Measurements from ENCODE around the gene RGS4. TPM values are rescaled to one million over a fixed set of nuclear protein-coding genes. Genes with fewer than 3 reads are reported as not detected.

RGS4 gene
- total RNA-seq, 1 donor from 2014 or later, result 0.43 TPM

GRCh38 chr1:163055531-163055930 is 13.6 kb upstream of the RGS4 start:
- no peak overlapping the region for H3K4me3 ChIP-seq
- no peaks in the 10 kb centered on the region for H4K20me1 ChIP-seq (ENCODE audit: low read depth)
- Mint-ChIP-seq H3K36me3 (no peaks in the 10 kb centered on the region), H3K27ac (no peak overlapping the region), H3K27me3 (ENCODE audit: insufficient read depth, low read depth) (no peaks in the 10 kb centered on the region), H3K4me3 (no peak overlapping the region), H3K9me3 (no peaks in the 10 kb centered on the region), H3K4me1 (peaks cover 18% of the 10 kb centered on the region)
- no peak for DNase-seq (ENCODE audit: low spot score)
- no peaks in the 10 kb centered on the region for H3K79me2 ChIP-seq (ENCODE audit: low read depth)
- H3K9me3 ChIP-seq (ENCODE audit: low read depth), result no peaks in the 10 kb centered on the region
- no peak overlapping the region for H3K9ac ChIP-seq
- TF ChIP-seq EZH2phosphoT487 (IDR thresholded peaks at IDR 0.05), result no peak
- no peak overlapping the region for H3K4me2 ChIP-seq
- H3K4me1 ChIP-seq, result no peaks in the 10 kb centered on the region
- no peaks in the 10 kb centered on the region for H3K27me3 ChIP-seq
- no peaks in the 10 kb centered on the region for H3F3A ChIP-seq (ENCODE audit: low read depth)
- no peaks in the 10 kb centered on the region for H3K36me3 ChIP-seq
- H2AFZ ChIP-seq (replicated peaks), result no peak overlapping the region
- no peak overlapping the region for H3K27ac ChIP-seq

GRCh38 chr1:163056831-163057230 is 12.3 kb upstream of the RGS4 start:
- Histone ChIP-seq H3K27me3 (no peaks in the 10 kb centered on the region), H3K27ac (no peak overlapping the region), H3K36me3 (no peaks in the 10 kb centered on the region), H3K9me3 (ENCODE audit: low read depth) (no peaks in the 10 kb centered on the region), H3F3A (ENCODE audit: low read depth) (no peaks in the 10 kb centered on the region), H3K4me3 (no peak overlapping the region), H3K79me2 (ENCODE audit: low read depth) (no peaks in the 10 kb centered on the region), H3K9ac (no peak overlapping the region), H3K4me2 (no peak overlapping the region), H3K4me1 (no peaks in the 10 kb centered on the region), H4K20me1 (ENCODE audit: low read depth) (no peaks in the 10 kb centered on the region), H2AFZ (replicated peaks) (no peak overlapping the region)
- H3K27me3 Mint-ChIP-seq (ENCODE audit: insufficient read depth, low read depth), result no peaks in the 10 kb centered on the region
- H3K4me1 Mint-ChIP-seq, result peaks cover 18% of the 10 kb centered on the region
- H3K4me3 Mint-ChIP-seq, result no peak overlapping the region
- TF ChIP-seq EZH2 (IDR thresholded peaks at IDR 0.05) (no peak), CTCF (IDR thresholded peaks at IDR 0.05) (no peak), EZH2phosphoT487 (IDR thresholded peaks at IDR 0.05) (no peak)
- H3K9me3 Mint-ChIP-seq, result no peaks in the 10 kb centered on the region
- H3K36me3 Mint-ChIP-seq, result no peaks in the 10 kb centered on the region
- no peak overlapping the region for H3K27ac Mint-ChIP-seq
- DNase-seq (ENCODE audit: low spot score), result no peak

- H3K36me3 Mint-ChIP-seq, result no peaks in the 10 kb centered on the region
- no peaks in the 10 kb centered on the region for H3K79me2 ChIP-seq (ENCODE audit: low read depth)
- H2AFZ ChIP-seq (replicated peaks), result no peak overlapping the region
- H3K4me1 Mint-ChIP-seq, result peaks cover 14% of the 10 kb centered on the region
- H3K9me3 ChIP-seq (ENCODE audit: low read depth), result no peaks in the 10 kb centered on the region
- no peak overlapping the region for H3K4me3 ChIP-seq
- DNase-seq (ENCODE audit: low spot score), result no peak
- H3K27ac Mint-ChIP-seq, result no peak overlapping the region
- H3K9ac ChIP-seq, result no peak overlapping the region
- no peak for TF ChIP-seq CTCF (IDR thresholded peaks at IDR 0.05)
- no peak for TF ChIP-seq EZH2phosphoT487 (IDR thresholded peaks at IDR 0.05)
- TF ChIP-seq EZH2 (IDR thresholded peaks at IDR 0.05), result no peak
- H3K36me3 ChIP-seq, result no peaks in the 10 kb centered on the region
- H3K4me3 Mint-ChIP-seq, result no peak overlapping the region
- H3K27me3 ChIP-seq, result no peaks in the 10 kb centered on the region
- no peak overlapping the region for H3K27ac ChIP-seq
- H3K4me1 ChIP-seq, result peaks cover 8% of the 10 kb centered on the region
- H4K20me1 ChIP-seq (ENCODE audit: low read depth), result no peaks in the 10 kb centered on the region
- no peak overlapping the region for H3K4me2 ChIP-seq
- no peaks in the 10 kb centered on the region for H3K9me3 Mint-ChIP-seq
- peaks cover 2% of the 10 kb centered on the region for H3K27me3 Mint-ChIP-seq (ENCODE audit: insufficient read depth, low read depth)
- no peaks in the 10 kb centered on the region for H3F3A ChIP-seq (ENCODE audit: low read depth)
Observed at GRCh38 chr1:163060343-163061007, 8.7 kb upstream of the RGS4 start.

- Histone ChIP-seq H3K79me2 (ENCODE audit: low read depth) (no peaks in the 10 kb centered on the region), H3K9me3 (ENCODE audit: low read depth) (no peaks in the 10 kb centered on the region), H3F3A (ENCODE audit: low read depth) (no peaks in the 10 kb centered on the region), H3K4me3 (no peak overlapping the region), H3K4me1 (peaks cover 8% of the 10 kb centered on the region), H3K27me3 (peaks cover 9% of the 10 kb centered on the region), H2AFZ (replicated peaks) (no peak overlapping the region), H4K20me1 (ENCODE audit: low read depth) (no peaks in the 10 kb centered on the region), H3K9ac (no peak overlapping the region), H3K27ac (no peak overlapping the region), H3K36me3 (no peaks in the 10 kb centered on the region), H3K4me2 (peak overlapping the region; percentile 3)
- TF ChIP-seq CTCF (IDR thresholded peaks at IDR 0.05) (no peak), EZH2phosphoT487 (IDR thresholded peaks at IDR 0.05) (no peak), EZH2 (IDR thresholded peaks at IDR 0.05) (no peak)
- Mint-ChIP-seq H3K27me3 (ENCODE audit: insufficient read depth, low read depth) (peaks cover 2% of the 10 kb centered on the region), H3K36me3 (no peaks in the 10 kb centered on the region), H3K27ac (no peak overlapping the region), H3K4me3 (no peak overlapping the region), H3K4me1 (peaks cover 11% of the 10 kb centered on the region), H3K9me3 (no peaks in the 10 kb centered on the region)
- no peak for DNase-seq (ENCODE audit: low spot score)
Observed at GRCh38 chr1:163063143-163063542, 6.0 kb upstream of the RGS4 start.

All from neural progenitor cell (in vitro differentiated cells).